Measurements from ENCODE around the gene FRMD4B.
A peak's percentile ranks its signal among the peaks of the same experiment; 100 is the strongest.

FRMD4B gene

DNA sequence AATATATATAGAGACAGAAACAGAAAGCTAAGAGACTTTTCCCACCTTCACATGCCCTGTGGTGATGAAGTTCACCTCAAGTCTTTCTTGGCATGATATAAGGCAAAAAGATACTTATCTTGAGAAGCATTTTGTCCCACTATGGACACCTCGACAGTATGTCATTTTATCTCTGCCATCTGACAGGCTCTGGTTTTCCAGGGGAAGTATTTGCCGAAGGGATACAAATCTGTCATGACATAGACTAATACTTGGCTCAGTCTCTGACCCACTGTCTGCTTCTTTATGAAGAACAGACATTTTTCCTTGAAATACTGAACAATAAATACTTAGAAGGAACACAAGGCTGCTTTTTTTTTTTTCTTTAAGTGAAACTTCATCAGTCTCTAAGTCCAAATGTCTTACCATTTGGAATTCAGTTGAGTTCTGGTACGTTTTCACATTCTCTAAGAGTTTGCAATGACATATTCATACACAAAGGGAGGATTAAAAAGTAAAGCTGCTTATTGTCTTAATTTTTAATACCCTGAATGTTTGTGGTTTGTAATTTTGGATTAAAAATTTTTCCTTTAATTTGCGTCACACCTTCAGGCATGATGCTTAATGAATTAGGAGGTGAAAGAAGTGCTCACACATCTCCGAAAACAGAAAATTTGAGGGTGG is 175.7 kb downstream of the FRMD4B start:
- FAIRE-seq (no peak), DNase-seq (ENCODE audit: insufficient read length, low spot score) (no peak)

DNA sequence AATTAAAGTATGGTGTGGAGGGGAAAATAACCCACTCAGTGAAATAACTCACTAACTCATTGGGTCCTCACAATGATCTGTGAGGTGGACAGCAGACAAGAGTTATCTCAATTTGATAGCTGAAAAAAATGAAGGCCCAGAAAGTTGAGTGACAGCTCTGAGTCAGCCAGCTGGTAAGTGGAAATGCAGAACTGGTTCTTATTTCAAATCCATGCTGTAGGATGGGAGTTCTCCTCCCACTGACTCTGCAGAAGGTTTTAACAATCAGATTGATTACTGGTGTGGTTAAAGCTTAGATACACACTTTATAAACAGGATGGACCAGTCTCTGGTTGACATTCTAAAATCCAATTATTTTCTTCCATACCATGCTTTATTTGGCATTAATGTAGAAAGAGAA is 176.5 kb downstream of the FRMD4B start:
- DNase-seq (ENCODE audit: insufficient read length, low spot score), result no peak
- FAIRE-seq, result no peak

GRCh38 chr3:69207031-69207430 is 178.9 kb downstream of the FRMD4B start:
- DNase-seq (ENCODE audit: insufficient read length, low spot score), result no peak
- no peak for FAIRE-seq

- FAIRE-seq, result no peak
- DNase-seq (ENCODE audit: insufficient read length, low spot score), result no peak
These were observed 180.5 kb downstream of the FRMD4B start for GRCh38 chr3:69205385-69205784.

DNA sequence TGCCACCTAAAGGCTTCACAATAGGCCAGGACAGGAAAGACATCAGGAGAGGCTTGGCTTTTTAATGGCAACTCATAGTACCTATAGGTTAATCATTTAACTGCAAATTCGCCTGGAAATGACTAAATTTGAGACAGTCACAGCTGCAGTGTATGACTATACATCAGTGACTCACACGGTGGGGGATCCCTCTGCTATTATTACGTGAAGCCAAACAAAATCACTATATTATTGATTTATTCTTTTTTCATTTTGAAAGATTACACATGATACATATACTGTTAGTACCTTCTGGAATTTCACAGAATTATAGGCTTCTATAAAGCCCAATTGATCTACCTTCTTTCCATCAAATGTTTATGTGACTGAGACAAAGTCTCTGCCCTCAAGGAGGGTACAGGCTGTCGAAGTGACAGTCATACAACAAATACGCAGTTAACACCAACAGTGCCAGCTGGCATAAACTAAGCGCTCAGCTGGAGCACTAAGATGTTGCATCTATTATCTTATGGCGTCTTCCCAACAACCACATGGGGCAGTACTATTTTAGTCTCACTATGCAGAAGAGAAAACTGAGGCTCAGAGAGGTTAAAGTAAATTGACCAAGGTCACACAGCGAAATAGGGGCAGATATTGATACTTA is 181.5 kb downstream of the FRMD4B start:
- FAIRE-seq (peak; percentile 70), DNase-seq (ENCODE audit: insufficient read length, low spot score) (peak; percentile 15)

- no peak for DNase-seq (ENCODE audit: insufficient read length, low spot score)
- FAIRE-seq, result no peak
These were observed 182.1 kb downstream of the FRMD4B start for GRCh38 chr3:69203631-69204314.

DNA sequence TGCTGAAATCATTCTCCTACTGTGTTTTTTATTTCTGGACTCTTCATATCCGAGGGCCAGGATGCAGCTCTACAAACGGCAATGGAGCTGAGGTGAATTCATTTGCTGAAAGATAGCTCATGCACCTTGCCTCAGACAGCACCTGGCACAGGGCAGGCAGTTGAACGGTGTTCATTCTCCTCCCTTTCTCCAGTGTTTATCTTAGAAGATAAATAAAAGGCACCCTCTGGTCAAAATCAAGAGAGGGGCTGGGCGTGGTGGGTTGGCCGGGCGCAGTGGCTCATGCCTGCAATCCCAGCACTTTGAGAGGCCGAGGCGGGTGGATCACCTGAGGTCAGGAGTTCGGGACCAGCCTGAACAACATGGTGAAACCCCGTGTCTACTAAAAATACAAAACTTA is 184.2 kb downstream of the FRMD4B start:
- no peak for DNase-seq (ENCODE audit: insufficient read length, low spot score)
- no peak for FAIRE-seq

DNA sequence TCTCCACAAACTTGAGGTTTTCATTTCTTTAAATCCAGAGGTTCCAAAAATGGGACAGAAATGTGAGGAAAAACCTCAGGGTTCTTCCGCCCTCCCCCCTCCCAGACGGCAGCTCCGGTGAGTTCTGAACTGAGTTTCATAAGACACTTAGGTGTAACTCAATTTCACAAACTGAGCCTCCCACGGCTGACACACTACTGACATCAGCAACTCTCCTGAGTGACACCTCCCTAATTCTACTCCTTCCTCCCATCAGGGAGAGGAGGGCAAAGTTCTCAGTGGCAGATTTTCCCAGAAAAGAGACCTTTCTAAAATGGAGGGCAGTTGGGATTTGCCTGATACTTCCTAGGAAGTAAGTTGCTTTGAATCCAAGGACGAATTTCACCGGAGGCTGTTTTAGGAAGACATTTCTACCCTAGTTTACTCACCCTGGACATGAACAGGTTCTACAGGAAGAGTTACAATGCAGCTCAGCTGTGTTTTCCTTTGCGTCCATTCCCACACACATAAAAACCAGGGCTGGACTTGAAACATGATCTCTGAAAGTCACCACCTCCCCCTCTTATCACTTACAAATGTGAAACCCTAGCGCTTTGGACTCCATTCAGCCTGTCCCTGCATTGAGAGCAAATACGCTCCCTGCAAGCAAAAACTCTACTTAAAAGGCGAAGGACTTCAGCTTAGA is 185.4 kb downstream of the FRMD4B start:
- no peak for FAIRE-seq

GRCh38 chr3:69199942-69200341 is 185.9 kb downstream of the FRMD4B start:
- DNase-seq (ENCODE audit: insufficient read length, low spot score) (no peak), FAIRE-seq (no peak)

More for the DNA sequence above, 185.4 kb downstream of the FRMD4B start:
- no peak for DNase-seq (ENCODE audit: insufficient read length, low spot score)

DNA sequence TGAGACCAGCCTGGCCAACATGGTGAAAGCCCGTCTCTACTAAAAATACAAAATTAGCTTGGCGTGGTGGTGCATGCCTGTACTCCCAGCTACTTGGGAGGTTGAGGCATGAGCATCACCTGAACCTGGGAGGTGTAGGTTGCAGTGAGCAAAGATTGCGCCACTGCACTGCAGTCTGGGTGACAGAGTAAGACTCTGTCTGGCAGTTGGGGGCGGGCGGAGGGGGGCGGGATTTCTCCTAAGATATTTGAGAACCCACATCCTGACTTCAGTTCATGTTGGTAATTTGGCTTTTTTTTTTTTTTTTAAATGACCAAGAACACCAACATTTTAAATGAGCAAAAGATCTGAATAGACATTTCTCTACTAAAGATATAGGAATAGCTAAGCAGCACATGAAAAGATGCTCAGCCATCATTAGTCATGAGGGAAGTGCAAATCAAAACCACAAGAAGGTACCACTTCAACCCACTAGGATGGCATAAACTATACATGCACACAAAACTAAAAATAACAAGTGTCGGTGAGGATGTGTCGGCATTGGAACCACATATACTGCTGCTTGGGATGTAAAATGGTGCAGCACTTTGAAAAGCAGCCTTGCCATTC is 187.9 kb downstream of the FRMD4B start:
- DNase-seq (ENCODE audit: insufficient read length, low spot score) (no peak), FAIRE-seq (no peak)

DNA sequence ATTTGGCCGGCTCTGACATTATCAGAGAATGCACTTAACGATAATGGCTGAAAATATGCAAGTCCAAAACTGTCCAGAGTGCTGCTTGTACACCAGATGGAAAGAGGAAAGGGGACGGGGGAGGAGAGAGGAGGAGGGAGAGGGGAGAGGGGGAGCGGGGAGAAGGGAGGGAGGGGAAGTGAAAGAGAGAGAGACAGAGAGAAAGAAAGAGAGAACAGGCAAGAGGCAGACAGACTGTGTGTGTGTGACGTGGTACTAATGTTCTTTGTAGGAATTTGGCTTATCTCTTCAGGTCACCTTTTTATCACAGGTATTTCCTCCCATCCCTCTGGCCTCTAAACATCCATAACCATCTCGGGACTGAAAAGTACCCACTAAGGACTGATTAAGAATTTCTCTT is 188.4 kb downstream of the FRMD4B start:
- no peak for DNase-seq (ENCODE audit: insufficient read length, low spot score)

GRCh38 chr3:69196876-69197275 is 189.0 kb downstream of the FRMD4B start:
- DNase-seq (ENCODE audit: insufficient read length, low spot score), result no peak
- no peak for FAIRE-seq

More for the DNA sequence above, 188.4 kb downstream of the FRMD4B start:
- FAIRE-seq, result no peak

DNA sequence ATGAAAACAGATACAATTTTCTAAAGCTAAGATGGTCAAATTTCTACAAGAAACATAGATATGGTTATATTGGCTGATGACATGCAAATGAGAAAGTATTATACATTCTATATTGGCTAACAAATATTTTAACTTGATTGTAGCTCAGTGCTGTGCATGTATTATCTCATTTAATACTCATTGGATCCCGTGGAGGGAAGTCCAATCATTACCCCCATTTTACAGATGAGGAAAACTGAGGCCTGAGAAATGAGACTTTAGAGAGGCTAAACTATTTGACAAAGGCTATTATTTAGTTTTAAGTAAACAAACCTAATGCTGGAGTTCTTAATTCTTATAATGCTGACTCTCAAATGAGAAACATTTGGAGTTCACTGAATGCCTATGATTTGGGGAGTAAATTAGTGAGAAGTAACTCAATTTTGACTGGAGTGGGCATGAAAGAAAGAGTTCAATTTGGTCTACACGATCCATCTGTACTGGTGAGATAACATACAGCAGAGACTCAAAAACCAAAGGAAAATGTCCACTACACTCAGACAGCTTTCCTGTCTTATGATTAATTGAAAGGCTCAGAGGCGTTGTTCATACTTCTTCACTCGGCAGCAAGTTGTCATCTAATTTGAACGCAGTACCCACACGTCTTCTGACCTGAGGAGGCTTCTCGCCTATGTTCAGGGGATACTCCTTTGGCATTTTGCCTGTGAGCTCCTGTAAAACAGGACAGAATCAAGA is 191.3 kb downstream of the FRMD4B start:
- FAIRE-seq, result no peak

GRCh38 chr3:69193749-69194148 is 192.1 kb downstream of the FRMD4B start:
- no peak for FAIRE-seq

More for the DNA sequence above, 191.3 kb downstream of the FRMD4B start:
- DNase-seq (ENCODE audit: insufficient read length, low spot score), result no peak

GRCh38 chr3:69191516-69191915 is 194.4 kb downstream of the FRMD4B start:
- FAIRE-seq, result no peak
- DNase-seq (ENCODE audit: insufficient read length, low spot score), result no peak

More at GRCh38 chr3:69193749-69194148, 192.1 kb downstream of the FRMD4B start:
- no peak for DNase-seq (ENCODE audit: insufficient read length, low spot score)

DNA sequence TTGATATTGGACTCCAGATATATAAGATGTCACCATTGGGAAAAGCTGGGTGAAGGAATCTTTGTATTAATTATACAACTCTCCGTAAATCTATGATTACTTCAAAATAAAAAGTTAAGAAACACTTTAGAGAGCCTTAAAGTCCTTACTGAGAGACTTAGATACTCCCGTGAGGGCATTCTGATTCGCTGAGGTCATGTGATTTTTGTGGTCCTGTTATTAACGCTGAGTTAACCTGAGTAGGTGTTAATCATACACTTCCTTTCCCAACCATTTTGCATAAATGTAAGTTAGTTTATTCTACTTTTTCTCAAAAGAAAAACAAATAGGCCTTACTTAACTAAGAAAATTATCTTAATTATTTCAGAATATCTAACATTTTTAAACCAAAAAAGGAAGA is 196.4 kb downstream of the FRMD4B start:
- FAIRE-seq (no peak), DNase-seq (ENCODE audit: insufficient read length, low spot score) (no peak)

DNA sequence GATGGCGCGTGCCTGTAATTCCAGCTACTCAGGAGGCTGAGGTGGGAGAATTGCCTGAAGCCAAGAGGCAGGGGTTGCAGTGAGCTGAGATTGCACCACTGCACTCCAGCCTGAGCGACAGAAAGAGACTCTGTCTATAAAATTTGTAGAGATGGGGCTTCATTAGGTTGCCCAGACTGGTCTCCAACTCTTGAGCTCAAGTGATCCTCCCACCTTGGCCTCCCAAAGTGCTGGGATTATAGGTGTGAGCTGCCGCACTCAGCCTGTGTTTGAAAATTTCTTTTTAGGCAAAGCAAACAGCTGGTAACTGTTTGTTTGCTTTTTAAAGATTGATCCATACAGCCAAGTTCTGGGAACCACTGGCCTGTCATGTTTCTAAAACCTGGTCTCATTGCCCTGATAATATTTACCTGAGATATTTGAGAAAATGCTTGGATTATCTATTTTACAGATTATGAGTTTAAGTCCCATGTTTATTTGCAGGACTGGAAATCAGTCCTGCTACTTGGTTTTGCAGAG is 199.3 kb downstream of the FRMD4B start:
- FAIRE-seq, result no peak
- no peak for DNase-seq (ENCODE audit: insufficient read length, low spot score)

GRCh38 chr3:69182588-69183316 is 203.1 kb downstream of the FRMD4B start:
- FAIRE-seq (no peak), DNase-seq (ENCODE audit: insufficient read length, low spot score) (no peak)

DNA sequence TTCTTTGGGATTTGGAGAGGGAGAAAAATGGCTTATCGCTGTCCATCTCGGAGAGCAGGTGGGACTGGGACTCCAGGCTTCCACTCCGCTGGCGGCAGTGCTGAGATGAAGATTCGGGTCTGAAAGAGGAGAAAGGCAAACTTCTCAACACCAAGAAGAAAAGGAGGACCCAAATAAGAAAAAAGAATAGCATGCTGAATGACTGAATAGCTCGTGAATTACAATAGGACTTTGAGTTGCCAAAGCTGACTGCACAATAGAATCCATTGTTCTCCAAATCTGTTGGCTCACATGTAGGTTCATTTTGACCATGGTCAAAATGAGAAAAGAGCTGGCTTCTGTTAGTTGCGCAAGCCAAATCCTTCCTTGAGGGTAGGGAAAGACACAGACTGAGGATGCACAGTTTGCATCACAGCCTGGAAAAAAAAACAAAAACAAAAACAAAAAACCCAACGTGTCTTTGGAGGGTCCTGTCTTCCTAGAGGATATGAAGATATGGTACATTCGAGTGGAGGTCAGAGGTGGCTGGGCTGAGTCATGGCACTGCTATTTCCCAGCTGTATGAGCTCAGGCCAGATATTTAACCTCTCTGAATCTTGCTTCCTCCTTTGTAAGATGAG is 204.2 kb downstream of the FRMD4B start:
- no peak for FAIRE-seq
- DNase-seq (ENCODE audit: insufficient read length, low spot score), result no peak

Data from GM19239 (cell line).